Measurements from ENCODE around the gene CAAP1. TPM values are rescaled to one million over a fixed set of nuclear protein-coding genes. Genes with fewer than 3 reads are reported as not detected.

CAAP1 gene, protein sequence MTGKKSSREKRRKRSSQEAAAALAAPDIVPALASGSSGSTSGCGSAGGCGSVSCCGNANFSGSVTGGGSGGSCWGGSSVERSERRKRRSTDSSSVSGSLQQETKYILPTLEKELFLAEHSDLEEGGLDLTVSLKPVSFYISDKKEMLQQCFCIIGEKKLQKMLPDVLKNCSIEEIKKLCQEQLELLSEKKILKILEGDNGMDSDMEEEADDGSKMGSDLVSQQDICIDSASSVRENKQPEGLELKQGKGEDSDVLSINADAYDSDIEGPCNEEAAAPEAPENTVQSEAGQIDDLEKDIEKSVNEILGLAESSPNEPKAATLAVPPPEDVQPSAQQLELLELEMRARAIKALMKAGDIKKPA
- 10 to 100 TPM; 28.8 to 38.0 TPM for total RNA-seq

- TF ChIP-seq, protein P1, sequence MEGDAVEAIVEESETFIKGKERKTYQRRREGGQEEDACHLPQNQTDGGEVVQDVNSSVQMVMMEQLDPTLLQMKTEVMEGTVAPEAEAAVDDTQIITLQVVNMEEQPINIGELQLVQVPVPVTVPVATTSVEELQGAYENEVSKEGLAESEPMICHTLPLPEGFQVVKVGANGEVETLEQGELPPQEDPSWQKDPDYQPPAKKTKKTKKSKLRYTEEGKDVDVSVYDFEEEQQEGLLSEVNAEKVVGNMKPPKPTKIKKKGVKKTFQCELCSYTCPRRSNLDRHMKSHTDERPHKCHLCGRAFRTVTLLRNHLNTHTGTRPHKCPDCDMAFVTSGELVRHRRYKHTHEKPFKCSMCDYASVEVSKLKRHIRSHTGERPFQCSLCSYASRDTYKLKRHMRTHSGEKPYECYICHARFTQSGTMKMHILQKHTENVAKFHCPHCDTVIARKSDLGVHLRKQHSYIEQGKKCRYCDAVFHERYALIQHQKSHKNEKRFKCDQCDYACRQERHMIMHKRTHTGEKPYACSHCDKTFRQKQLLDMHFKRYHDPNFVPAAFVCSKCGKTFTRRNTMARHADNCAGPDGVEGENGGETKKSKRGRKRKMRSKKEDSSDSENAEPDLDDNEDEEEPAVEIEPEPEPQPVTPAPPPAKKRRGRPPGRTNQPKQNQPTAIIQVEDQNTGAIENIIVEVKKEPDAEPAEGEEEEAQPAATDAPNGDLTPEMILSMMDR (IDR thresholded peaks at IDR 0.05) = no peak
- H3K9me3 ChIP-seq = no peaks in the 10 kb centered on the region
- intact Hi-C loops (cut with DNase I) = no loop called here
These were observed at the start of gene CAAP1 for GRCh38 chr9:26892251-26893029. TSS of gene CAAP1 (minus strand) at chr9:26892802. CDS start at chr9:26892715, 87 bp downstream.

GRCh38 chr9:26940779-26941178 lies 48.2 kb upstream of the CAAP1 start:
- no peaks in the 10 kb centered on the region for H3K9me3 ChIP-seq
- no peaks in the 10 kb centered on the region for H3K27me3 ChIP-seq
- intact Hi-C loops (cut with DNase I) = no loop called here
- H3K9ac ChIP-seq (ENCODE audit: low read depth in 2 of 2, low read length in 2 of 2) = no peak overlapping the region
- TF ChIP-seq, protein P1 (IDR thresholded peaks at IDR 0.05) = no peak
- H3K4me3 ChIP-seq = no peak overlapping the region
- H3K27ac ChIP-seq = no peak overlapping the region
- H3K4me1 ChIP-seq = peaks cover 7% of the 10 kb centered on the region
- H3K36me3 ChIP-seq = no peaks in the 10 kb centered on the region
- no peak for DNase-seq

More at GRCh38 chr9:26892251-26893029, at the start of gene CAAP1:
- H3K36me3 ChIP-seq = no peaks in the 10 kb centered on the region
- no peaks in the 10 kb centered on the region for H3K27me3 ChIP-seq
- peak within 1 kb of the TSS; percentile 99 to 100 for H3K9ac ChIP-seq (ENCODE audit: low read depth in 2 of 2, low read length in 2 of 2)
- peak within 1 kb of the TSS; percentile 89 for H3K4me3 ChIP-seq
- peak; percentile 94 for DNase-seq
- no peaks in the 10 kb centered on the region for H3K4me1 ChIP-seq
- H3K27ac ChIP-seq = peak within 1 kb of the TSS; percentile 99

DNA sequence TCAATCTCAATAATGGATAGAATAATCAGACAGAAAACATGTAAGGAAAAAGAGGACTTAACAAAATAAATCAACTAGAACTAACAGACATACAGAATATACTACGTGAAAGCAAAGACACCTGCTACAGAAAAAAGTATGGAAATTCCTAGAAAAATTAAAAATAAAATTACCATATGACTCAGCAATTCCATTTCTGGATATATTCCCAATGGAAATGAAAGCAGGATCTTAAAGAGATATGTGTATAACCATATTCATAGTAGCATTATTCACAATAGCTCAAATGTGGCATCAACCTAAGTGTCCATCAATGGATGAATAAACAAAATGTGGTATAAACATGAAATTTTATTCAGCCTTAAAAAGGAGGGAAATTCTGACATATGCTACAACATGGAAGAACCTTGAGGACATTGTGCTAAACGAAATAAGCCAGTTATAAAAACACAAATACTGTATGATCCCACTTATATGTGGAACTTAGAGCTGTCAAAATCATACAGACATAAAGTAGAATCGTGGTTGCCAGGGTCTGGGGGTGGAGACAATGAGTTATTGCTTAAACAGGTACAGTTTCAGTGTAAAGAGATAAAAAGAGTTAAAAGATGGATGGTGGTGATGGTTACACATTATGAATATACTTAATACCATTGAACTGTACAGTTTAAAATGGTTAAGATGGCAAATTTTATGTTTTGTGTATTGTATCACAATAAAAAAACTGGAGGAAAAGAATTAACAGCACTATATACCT lies 47.5 kb upstream of the CAAP1 start:
- Histone ChIP-seq H3K36me3 (no peaks in the 10 kb centered on the region), H3K9me3 (no peaks in the 10 kb centered on the region), H3K4me1 (peaks cover under 1% of the 10 kb centered on the region), H3K27me3 (no peaks in the 10 kb centered on the region), H3K4me3 (no peak overlapping the region), H3K27ac (no peak overlapping the region), H3K9ac (ENCODE audit: low read depth in 2 of 2, low read length in 2 of 2) (no peak overlapping the region)
- no peak for DNase-seq
- intact Hi-C loops (cut with DNase I) = no loop called here
- TF ChIP-seq, protein P1 (IDR thresholded peaks at IDR 0.05) = no peak

GRCh38 chr9:26937816-26938371 lies 45.3 kb upstream of the CAAP1 start:
- H3K9me3 ChIP-seq = no peaks in the 10 kb centered on the region
- no peak overlapping the region for H3K9ac ChIP-seq (ENCODE audit: low read depth in 2 of 2, low read length in 2 of 2)
- TF ChIP-seq, protein P1 (IDR thresholded peaks at IDR 0.05) = no peak
- no peak overlapping the region for H3K4me3 ChIP-seq
- no peaks in the 10 kb centered on the region for H3K36me3 ChIP-seq
- H3K27me3 ChIP-seq = no peaks in the 10 kb centered on the region
- H3K4me1 ChIP-seq = no peaks in the 10 kb centered on the region
- no peak overlapping the region for H3K27ac ChIP-seq
- no peak for DNase-seq
- intact Hi-C loops (cut with DNase I) = no loop called here

GRCh38 chr9:26935847-26936246 lies 43.2 kb upstream of the CAAP1 start:
- Histone ChIP-seq H3K36me3 (no peaks in the 10 kb centered on the region), H3K9me3 (no peaks in the 10 kb centered on the region), H3K27me3 (no peaks in the 10 kb centered on the region), H3K27ac (no peak overlapping the region), H3K4me1 (no peaks in the 10 kb centered on the region), H3K4me3 (no peak overlapping the region), H3K9ac (ENCODE audit: low read depth in 2 of 2, low read length in 2 of 2) (no peak overlapping the region)
- DNase-seq = no peak
- intact Hi-C loops (cut with DNase I) = no loop called here
- TF ChIP-seq, protein P1 (IDR thresholded peaks at IDR 0.05) = no peak
